Nephron (organoid): ENCODE results near the gene MGMT.

Source experiments
- H3K27ac Mint-ChIP-seq, 3 experiments: 2 replicates each; pipeline ENCODE4 v1.8.0; 2020; ENCODE audit warnings: mixed read lengths in 3 of 3, mild to moderate bottlenecking in 2 of 3, moderate library complexity in 1 of 3
- H3K27me3 Mint-ChIP-seq: 2 replicates; pipeline ENCODE4 v1.8.0; 2021; ENCODE audit warnings: low read depth, mild to moderate bottlenecking, moderate library complexity, mixed read lengths
- H3K36me3 Mint-ChIP-seq: 2 replicates; pipeline ENCODE4 v1.8.0; 2020; ENCODE audit warnings: low read depth, mixed read lengths
- H3K4me1 Mint-ChIP-seq: 2 replicates; pipeline ENCODE4 v1.8.0; 2020; ENCODE audit warnings: mixed read lengths
- H3K4me3 Mint-ChIP-seq, 3 experiments: 2 replicates each; pipeline ENCODE4 v1.8.0; 2020; ENCODE audit warnings: mild to moderate bottlenecking in 3 of 3, mixed read lengths in 3 of 3, moderate library complexity in 2 of 3
- H3K9me3 Mint-ChIP-seq: 2 replicates; pipeline ENCODE4 v1.8.0; 2020; ENCODE audit warnings: mixed read lengths
- TF ChIP-seq, protein P1 (sequence below), 3 experiments: fragments of 200-600 bp; sonication (generic); IDR thresholded peaks; one replicate each; pipeline ENCODE4 v1.5.0; 2021; ENCODE audit warnings: antibody characterized with exemption in 3 of 3; ENCODE audit not compliant: unreplicated experiment in 3 of 3

MGMT gene

DNA sequence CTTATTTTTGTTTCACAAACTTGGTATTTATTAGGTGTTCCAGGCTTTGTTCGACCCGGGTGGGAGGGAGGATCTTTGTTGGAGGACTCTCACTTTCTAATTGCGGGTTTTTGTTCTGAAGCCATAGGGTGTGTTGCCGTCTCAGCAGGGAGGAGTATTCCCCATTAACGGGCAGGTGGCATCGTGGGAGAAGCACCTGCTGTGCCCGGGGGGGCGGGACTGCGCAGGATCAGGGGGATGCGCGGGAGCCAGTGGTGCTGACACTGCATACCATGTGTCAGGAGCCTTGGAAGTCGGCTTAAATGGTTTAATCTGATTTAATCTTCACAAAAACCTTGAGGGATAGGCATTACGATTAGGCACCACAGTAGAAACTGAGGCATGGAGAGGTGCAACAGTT, 113.0 kb downstream of the MGMT start:
- H3K36me3 Mint-ChIP-seq: peaks cover 15% of the 10 kb centered on the region
- TF ChIP-seq, protein P1, sequence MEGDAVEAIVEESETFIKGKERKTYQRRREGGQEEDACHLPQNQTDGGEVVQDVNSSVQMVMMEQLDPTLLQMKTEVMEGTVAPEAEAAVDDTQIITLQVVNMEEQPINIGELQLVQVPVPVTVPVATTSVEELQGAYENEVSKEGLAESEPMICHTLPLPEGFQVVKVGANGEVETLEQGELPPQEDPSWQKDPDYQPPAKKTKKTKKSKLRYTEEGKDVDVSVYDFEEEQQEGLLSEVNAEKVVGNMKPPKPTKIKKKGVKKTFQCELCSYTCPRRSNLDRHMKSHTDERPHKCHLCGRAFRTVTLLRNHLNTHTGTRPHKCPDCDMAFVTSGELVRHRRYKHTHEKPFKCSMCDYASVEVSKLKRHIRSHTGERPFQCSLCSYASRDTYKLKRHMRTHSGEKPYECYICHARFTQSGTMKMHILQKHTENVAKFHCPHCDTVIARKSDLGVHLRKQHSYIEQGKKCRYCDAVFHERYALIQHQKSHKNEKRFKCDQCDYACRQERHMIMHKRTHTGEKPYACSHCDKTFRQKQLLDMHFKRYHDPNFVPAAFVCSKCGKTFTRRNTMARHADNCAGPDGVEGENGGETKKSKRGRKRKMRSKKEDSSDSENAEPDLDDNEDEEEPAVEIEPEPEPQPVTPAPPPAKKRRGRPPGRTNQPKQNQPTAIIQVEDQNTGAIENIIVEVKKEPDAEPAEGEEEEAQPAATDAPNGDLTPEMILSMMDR (IDR thresholded peaks at IDR 0.05; ENCODE audit: unreplicated experiment in 3 of 3): no peak
- peaks cover 3% of the 10 kb centered on the region for H3K27me3 Mint-ChIP-seq
- no peak overlapping the region for H3K4me3 Mint-ChIP-seq
- no peaks in the 10 kb centered on the region for H3K4me1 Mint-ChIP-seq
- H3K27ac Mint-ChIP-seq: no peak overlapping the region
- H3K9me3 Mint-ChIP-seq: peaks cover 19% of the 10 kb centered on the region

DNA sequence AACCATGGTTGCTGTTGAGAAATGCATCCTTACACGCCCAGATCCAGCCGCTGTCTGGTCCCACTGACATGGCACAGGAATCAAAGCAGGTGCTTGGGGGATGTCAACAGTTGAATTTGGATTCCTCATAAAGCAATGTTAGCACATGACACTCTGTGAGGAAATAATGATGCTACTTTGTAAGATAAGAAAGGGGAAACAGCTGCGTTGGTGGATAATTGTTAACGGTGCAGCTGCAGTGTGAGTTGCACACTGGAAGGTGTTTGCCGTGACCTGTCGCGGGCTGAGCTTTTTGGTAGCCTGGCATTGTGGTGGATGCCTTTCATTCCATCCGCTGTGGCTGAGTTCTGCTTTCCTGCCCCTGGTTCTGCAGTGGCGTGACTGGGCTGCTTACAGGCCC, 113.9 kb downstream of the MGMT start:
- peaks cover 3% of the 10 kb centered on the region for H3K27me3 Mint-ChIP-seq
- H3K36me3 Mint-ChIP-seq: peaks cover 24% of the 10 kb centered on the region

DNA sequence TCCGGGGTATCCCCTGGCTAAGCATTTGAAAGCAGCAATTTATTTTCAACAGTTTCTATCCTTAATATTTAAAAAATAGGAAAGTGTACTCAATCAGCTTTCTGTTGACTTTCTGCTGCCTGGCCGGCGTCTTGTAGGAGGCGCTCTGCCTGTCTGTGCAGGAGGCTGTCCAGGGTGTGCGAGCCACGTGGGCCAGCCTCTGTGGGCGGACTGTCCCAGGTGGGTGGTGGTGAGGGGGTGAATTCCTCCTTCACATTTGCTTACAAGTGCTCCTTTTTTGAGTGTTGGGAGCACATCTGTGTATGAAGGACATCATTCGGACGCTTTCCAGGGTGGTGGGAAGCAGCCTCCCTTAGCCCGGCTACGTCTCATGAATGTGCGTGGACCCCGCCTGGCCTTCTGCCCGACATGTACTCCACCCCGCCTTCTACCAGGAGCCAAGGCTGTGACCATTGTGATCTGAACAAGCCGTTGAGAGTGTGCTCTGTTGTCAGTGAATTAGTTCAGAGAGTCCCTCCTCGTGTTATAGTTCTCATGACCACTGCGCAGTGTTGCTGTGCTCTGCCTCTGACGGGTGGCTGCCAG, 114.9 kb downstream of the MGMT start:
- TF ChIP-seq, protein P1 (IDR thresholded peaks at IDR 0.05; ENCODE audit: unreplicated experiment in 3 of 3): no peak
- H3K36me3 Mint-ChIP-seq: peaks cover 34% of the 10 kb centered on the region
- H3K4me3 Mint-ChIP-seq: no peak overlapping the region
- peaks cover 3% of the 10 kb centered on the region for H3K27me3 Mint-ChIP-seq
- H3K9me3 Mint-ChIP-seq: peaks cover 37% of the 10 kb centered on the region
- no peaks in the 10 kb centered on the region for H3K4me1 Mint-ChIP-seq
- H3K27ac Mint-ChIP-seq: no peak overlapping the region

More for the DNA sequence above, 113.9 kb downstream of the MGMT start:
- Mint-ChIP-seq H3K27ac (no peak overlapping the region), H3K4me3 (no peak overlapping the region), H3K4me1 (no peaks in the 10 kb centered on the region), H3K9me3 (peaks cover 28% of the 10 kb centered on the region)
- TF ChIP-seq, protein P1 (IDR thresholded peaks at IDR 0.05; ENCODE audit: unreplicated experiment in 3 of 3): no peak

DNA sequence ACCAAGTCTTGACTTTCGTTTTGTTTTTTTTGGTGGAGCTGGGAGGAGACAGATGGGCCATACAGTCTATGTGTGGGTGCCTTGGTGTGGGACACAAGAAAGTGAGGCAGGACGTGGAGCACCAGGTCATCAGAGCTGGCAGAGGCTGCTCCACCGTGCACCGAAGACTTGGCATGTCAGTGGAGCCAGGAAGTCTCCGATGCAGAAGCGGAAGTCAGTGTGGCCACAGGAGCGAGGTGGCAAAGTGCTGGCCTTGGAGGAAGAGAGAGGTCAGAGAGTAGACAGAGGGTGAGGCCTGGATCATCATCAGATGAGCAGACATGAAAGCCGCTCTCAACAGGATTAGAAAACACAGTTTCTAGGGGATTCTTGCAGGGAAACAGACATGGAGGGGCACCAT, 116.8 kb downstream of the MGMT start:
- Mint-ChIP-seq H3K9me3 (peaks cover 54% of the 10 kb centered on the region), H3K27me3 (peaks cover 3% of the 10 kb centered on the region)

DNA sequence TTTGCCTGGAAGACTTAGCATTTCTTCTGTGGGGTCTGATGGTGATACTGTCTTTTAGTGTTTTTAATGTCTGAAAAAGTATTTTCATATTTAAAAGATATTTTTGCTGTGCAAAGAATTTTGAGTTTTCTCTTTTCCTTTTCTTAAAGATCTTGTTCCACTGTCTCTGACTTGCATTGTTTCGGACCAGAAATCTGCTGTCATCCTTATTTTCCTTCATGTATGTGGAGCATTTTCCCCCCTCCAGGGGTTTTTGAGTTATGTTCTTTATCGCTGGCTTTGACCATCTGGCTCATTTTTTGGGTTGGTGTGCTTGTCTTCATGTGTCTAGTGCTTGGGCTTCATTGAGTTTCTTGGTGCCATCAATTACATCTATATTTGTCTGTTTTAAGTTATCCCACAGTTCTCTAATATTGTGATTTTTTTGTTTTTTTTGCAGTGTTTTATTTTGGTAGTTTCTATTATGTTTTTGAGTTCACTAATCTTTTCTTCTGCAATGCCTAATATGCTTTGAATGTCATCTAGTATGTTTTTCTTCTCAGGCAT, 119.9 kb downstream of the MGMT start:
- Mint-ChIP-seq H3K4me3 (no peak overlapping the region), H3K9me3 (peaks cover 56% of the 10 kb centered on the region), H3K27me3 (no peaks in the 10 kb centered on the region), H3K4me1 (no peaks in the 10 kb centered on the region), H3K27ac (no peak overlapping the region), H3K36me3 (peaks cover 56% of the 10 kb centered on the region)
- TF ChIP-seq, protein P1 (IDR thresholded peaks at IDR 0.05; ENCODE audit: unreplicated experiment in 3 of 3): no peak

More for the DNA sequence above, 116.8 kb downstream of the MGMT start:
- no peak overlapping the region for H3K27ac Mint-ChIP-seq
- no peaks in the 10 kb centered on the region for H3K4me1 Mint-ChIP-seq
- peaks cover 52% of the 10 kb centered on the region for H3K36me3 Mint-ChIP-seq
- H3K4me3 Mint-ChIP-seq: no peak overlapping the region
- TF ChIP-seq, protein P1 (IDR thresholded peaks at IDR 0.05; ENCODE audit: unreplicated experiment in 3 of 3): no peak

DNA sequence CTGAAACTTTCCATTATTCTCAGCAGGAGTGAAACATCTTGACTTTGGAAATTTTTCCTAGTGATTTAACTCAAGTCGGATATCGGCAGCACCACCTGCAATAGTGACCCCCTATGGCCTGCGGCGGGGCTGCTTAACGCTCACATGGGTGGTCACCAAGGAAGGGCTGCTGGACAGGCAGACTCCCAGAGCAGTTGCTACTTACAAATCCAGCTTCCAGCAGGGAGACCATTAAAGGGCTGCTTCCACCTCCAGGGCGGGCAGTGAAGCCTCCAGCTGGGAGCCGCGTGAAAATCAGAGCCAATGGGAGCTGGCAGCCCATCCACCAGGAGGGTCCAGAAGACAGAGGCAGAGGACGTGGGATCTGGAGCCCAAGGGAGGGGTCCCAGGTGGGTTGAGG, 122.5 kb downstream of the MGMT start:
- no peaks in the 10 kb centered on the region for H3K4me1 Mint-ChIP-seq
- H3K9me3 Mint-ChIP-seq: peaks cover 58% of the 10 kb centered on the region
- peaks cover 62% of the 10 kb centered on the region for H3K36me3 Mint-ChIP-seq
- H3K4me3 Mint-ChIP-seq: no peak overlapping the region
- H3K27me3 Mint-ChIP-seq: no peaks in the 10 kb centered on the region
- H3K27ac Mint-ChIP-seq: no peak overlapping the region
- TF ChIP-seq, protein P1 (IDR thresholded peaks at IDR 0.05; ENCODE audit: unreplicated experiment in 3 of 3): no peak
